Inflammatory macrophage treated with lipopolysaccharide for 4 hours (primary cell): Measurements from ENCODE around the gene KIF21B.

Experiments
- DNase-seq: peaks from one replicate; pipeline ENCODE4 v3.0.0-alpha.2; 2020

KIF21B gene

DNA sequence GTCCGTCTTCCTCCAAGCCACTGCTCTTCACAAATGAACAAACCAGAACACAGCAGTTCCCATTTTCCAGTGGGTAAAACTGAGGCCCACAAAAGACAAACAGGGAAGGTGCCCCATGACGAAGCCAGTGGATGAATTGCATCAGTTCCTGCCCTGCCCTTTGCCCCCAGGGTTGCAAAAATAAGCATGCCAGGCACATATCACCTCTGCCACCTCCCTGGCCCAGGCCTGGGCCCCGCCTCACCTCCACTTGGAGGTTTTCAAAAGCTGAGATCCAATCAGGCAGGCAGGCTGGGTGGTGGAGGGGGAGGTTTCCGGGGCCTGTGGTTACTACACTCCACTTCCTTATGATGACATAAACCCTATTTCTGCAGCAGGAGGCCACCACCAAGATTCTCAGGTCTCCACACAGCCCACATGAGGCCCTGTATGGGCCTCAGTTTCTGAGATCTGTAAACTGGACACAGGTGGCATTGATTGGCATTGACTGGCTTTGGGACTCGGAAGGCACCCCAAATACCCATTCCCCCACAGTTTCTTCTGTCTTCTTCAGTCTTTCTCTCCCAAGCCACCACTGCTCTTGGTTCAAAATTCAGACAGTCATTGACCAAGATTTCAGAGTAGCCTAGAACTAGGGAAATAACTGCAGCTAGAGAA lies 4.1 kb downstream of the KIF21B start:
- peak; percentile 83 for DNase-seq

DNA sequence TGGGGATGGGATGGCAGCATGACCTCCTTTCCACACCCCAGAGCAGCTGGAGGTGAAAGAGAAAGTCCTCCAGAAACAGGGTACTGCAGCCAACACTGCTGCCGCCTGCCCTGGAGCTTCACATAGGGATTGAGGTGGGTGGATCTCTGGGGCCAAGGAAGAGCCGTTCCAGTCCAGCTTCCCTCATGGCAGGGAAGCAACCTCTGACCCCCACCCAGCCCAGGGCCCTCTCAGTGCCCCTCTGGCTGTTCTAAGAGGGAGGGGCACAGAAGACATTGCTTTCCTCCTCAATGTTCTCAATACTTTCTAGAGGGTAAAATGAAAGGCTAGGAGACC lies 5.7 kb downstream of the KIF21B start:
- no peak for DNase-seq

DNA sequence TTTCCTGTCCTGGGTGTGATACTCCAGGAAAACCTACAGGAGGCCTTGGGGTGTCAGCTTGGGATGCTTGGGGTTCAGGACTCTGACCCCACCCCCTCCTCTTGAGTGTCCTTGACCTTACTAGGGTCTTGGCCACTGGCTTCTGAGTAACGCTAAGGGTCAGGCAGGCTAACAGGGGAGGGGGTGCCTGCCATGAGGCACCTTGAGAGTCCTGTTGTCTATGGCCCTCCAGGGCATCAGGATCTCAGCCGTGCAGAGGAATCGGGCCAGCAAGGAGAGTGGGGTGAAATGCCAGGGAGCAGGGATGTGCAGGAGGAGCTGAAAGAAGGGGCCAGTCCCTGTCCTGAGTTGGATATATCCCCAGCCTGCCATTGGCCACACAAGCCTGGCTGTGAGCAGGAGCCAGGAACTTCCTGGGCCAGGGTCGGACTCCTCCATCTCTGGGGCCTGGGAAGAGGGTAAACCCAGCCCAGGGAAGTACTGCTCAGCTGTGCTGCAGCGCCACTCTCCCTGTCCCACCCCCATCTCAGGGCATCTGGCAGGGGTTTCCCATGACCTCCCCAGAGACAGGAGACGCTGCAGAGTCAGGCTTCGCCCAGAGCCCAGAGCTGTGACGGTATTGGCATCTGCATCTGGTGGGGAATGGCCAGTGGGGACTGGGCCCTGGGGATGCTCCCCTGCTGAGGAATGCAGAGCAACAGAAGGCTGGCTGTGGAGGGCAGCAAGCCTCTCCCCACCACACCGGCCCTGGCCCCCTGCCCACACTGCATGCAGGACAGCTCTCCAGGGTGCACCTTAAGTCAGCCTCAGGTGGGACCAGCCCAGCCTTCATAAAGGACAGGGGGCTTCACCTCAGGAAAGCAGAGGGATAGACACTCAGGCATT lies 6.3 kb downstream of the KIF21B start:
- no peak for DNase-seq

DNA sequence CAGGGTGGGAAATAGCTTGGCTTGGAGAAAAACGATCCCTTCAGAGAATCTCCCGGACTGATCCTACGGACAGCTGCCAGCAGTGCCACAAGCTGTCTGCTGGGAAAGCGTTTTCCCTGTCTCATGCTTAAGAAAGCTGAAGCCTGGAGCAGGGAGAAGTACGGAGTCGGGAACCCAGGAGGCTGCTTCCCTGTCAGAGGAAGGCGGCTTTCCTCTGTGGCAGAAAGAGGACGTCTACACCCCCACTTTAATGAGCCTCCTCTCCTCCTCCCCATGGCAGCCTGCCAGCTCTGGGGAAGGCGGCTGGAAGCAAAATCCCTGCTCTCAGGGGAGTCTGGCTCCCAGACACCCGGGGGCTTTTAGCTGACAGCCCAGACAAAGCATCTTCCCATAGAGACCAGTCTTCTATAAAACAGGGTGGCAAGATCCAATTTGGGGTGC lies 7.3 kb downstream of the KIF21B start:
- no peak for DNase-seq

DNA sequence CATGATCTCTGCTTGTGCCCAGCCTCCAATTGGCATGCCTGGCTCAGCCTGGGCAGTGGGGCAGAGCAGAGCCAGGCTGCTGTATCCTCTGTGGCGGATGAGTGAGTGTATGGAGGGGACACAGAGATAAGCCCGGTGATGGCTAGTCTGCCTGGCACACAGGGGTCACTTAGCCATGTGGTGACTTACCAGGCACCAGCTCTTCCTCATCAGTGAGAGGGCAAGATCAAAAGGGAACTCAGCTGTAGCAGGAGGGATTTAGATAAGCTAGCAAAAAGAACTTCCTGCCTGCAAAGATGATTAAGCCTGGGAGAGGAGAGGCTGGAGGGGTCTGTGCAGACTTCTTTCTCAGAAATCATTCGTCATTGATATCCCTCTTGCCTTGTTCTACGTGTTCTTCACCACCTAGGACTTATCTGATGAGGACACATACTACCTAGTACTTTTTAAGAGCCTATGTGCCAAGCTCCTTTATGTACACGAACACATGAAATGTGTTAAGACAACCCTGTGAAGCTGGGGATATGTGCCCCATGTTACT lies 7.9 kb downstream of the KIF21B start:
- DNase-seq: peak; percentile 48

DNA sequence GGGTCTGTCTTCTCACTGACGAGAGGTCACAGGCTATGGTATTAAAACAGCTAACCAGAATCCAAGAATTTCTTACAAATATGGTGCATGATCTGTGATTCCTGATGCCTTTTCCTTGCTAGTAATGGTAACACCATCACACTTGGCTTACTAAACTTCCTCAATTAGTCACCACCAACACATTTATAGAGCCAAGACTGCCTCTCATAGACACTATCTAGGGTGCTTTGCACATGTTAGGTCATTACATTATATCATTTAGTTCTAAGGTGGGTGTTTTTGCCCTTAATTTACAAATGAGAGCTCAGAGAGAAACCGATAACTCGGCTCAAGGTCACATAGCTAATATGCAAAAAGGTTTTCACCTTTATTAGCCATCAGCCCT lies 8.7 kb downstream of the KIF21B start:
- peak; percentile 71 for DNase-seq

DNA sequence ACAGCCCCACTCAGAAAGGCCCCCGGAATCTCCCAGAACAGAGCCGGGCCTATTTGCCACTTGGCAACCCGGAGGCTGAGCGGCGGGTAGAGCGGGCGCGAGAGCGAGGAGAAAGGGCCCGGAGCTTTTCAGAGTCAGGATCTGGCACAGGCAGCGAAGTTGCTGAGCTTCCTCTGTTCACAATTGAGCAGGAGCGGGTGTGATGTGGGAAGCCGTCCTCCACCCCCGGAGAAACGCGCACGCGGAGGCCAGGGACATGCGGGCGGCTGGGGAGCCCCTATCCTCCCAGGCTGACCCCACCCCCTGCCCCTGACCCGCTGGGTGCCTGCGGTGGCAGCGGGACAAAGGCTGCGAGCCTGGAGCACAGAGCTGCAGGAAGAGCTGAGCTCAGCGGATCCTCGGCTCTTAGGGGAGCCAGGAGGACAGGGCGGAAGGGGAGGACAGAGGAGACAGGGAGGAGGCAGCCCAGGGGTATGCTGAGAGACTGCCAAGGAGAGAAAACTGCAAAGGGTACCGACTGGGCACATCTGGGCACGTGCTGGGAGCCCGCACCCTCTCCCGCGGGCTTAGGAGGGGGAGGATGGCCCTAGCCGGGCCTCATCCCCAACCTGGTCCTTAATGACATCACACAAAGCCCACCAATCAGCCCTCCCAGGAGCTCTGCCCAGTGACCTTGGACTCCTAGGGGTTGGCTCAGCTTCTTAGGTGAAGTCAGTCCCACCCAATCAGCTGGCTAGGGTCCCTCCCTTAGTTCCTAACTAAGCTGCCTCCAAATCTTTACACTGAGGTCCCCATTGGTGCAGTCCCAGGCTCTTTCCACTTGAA lies 9.3 kb downstream of the KIF21B start:
- DNase-seq: no peak

DNA sequence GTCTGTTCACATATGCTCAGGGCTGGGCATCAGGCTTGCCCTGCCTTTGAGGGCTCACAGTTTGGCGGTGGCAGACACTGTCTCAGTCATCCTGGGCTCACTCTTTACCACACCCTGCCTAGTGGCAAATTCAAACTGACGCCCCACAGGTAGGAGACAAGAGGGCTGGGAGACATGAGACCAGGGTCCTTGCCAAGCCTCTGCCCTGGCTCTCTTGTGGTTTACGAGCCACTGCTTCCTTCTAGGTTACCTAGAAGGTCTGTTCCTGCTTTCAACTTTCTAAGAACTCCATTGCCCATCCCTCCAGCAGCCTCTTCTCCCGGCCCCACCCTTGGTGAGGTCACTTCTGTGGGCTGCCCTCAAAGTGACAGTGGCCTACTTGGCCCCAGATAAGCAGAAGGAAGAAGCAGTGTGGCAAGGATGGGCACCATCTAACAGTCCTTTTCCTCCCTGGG lies 10.5 kb downstream of the KIF21B start:
- peak; percentile 86 for DNase-seq

GRCh38 chr1:201011616-201012015 lies 11.9 kb downstream of the KIF21B start:
- no peak for DNase-seq

DNA sequence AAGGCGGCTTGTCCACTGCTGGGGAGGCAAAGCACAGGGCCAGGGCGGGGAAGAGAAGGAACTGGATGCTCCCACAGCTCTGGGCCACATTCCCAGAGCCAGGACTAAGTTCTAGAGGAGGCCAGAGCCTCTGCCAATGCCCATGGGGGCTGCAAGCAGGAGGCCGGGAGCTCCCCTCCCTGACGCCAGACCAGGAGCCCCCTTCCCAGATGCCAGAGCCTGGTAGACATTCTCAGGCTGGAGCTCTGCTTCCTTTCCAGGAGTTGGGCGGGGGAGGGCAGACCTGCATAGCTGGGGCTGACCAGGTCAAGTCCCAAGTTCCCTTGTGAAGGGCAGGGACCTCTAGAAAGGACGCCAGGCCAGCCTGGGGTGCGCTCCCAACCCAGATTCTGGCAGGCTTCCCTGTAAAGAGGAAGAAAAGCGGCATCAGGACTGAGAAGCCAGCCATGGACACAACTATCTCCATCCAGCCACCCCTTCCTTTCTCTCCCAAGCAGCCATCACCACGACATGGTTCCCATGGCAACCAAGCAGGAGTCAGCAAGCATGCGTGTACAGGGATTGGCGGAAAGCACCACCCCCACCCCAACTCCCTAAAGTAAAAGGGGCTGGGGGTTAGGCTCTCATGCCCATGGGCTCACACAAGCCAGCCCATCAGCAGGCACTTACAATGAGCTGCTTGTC lies 13.4 kb downstream of the KIF21B start:
- DNase-seq: no peak

GRCh38 chr1:201008666-201009360 lies 14.7 kb downstream of the KIF21B start:
- no peak for DNase-seq

DNA sequence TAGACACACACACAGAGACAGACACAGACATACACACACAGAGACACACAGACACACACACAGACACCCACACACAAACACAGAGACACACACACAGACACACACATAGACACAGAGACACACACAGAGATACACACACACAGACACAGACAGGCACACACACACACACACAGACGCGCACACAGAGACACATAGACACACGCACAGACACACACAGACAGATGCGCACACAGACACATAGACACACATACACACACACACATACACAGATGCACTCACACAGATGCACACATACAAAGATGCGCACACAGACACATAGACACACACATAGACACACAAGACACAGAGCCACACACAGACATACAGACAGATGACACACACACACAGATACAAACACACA lies 16.0 kb downstream of the KIF21B start:
- DNase-seq: no peak

GRCh38 chr1:201006450-201006849 lies 17.1 kb downstream of the KIF21B start:
- DNase-seq: no peak

DNA sequence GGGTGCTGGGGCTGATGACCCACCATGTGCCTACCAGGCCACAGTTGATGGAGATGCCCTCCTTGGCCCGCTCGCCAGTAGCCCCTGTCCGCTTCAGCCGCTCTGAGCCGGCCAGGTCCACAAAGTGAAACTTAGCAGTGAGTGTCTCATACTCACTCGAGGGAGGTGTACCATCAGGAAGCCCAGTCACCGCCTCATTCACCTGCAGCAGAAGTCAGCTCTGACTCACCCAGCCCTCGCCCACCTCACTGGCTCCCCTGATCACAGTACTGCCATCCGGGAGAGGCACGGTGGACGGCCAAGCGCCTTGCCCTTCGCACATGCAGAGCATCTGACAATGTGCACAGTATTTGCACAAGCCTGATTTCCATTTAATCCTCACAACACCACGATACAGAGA lies 18.8 kb downstream of the KIF21B start:
- DNase-seq: no peak

DNA sequence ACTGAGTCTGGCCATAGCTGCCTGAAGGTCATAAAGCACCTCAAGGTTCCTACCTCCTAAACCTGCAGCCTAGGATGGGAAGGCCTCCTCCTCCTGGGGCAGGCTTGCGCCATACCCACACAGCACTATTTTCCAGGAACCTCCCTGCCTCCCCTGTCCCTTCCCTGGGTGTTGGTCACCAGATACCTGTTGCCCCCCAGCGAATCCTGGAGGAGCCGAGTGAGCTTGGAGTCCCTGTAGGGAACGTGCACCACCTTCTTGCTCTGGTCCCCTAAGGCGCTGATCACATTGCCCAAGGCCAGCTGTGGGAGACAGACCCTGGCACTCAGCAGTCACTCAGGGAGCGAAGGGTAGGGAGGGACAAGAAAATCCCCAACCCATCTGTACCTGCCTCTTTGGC lies 19.4 kb downstream of the KIF21B start:
- DNase-seq: no peak

DNA sequence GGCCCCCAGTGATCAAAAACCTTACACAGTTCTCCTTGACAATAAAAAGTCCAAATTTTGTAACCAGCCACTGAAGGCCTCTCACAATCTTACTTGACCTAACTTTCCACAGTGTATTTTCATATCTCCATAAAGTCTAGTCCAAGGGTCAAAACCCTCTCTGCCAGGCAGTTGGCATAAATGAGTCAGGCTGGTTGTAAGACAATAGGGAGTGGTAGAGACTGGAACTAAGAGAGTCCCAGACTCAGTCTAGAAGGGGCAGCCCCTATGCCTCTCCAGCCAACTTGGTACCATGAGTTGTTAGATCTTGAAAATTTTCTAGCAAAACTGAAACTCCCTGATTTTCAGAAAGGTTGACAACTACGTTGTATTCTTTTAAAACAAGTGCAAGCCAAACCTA lies 21.0 kb downstream of the KIF21B start:
- DNase-seq: no peak

- DNase-seq: no peak
Measured at GRCh38 chr1:201001962-201002361, 21.6 kb downstream of the KIF21B start.

- DNase-seq: no peak
Measured at GRCh38 chr1:201000391-201000790, 23.1 kb downstream of the KIF21B start.

- no peak for DNase-seq
Measured at GRCh38 chr1:200999667-201000066, 23.8 kb downstream of the KIF21B start.

DNA sequence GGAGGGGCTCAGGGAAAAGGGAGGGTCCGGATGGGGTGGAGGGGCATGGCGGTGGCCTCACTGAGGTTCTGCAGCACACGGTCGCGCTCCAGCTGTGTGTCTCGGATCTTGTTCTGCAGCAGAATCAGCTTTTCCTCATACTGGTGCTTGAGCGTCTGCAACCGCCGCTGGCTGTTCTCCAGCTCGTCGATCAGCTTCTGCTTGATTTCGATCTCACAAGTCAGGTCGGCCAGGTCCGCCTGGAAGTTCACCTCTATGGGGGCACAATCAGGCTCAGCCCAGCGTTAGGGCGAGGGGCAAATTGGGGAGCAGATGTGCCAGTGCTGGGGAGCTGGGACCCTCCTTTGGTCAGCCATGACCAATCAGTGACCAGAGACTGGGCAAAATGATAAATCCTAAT lies 25.2 kb downstream of the KIF21B start:
- DNase-seq: no peak

- DNase-seq: peak; percentile 12
Measured at GRCh38 chr1:200992382-200993048, 31.0 kb downstream of the KIF21B start.
